A673 (cell line): Measurements from ENCODE around the gene LRRC8A.

Experiments
- EZH2 ChIP-seq: fragments of 200-600 bp; sonication (generic); IDR thresholded peaks from 2 replicates; pipeline ENCODE4 v1.6.1; 2017; ENCODE audit warnings: borderline replicate concordance, low read depth, mild to moderate bottlenecking, mixed read lengths, antibody characterized with exemption, low read length; ENCODE audit not compliant: poor library complexity, severe bottlenecking
- TF ChIP-seq, protein P1 (sequence below): fragments of 300-800, 200-600 bp; sonication (generic); conservative IDR thresholded peaks from 2 replicates; pipeline ENCODE4 v1.5.1; 2017; ENCODE audit warnings: low read depth, mild to moderate bottlenecking, antibody characterized with exemption, low read length, moderate library complexity, mixed read lengths

DNA sequence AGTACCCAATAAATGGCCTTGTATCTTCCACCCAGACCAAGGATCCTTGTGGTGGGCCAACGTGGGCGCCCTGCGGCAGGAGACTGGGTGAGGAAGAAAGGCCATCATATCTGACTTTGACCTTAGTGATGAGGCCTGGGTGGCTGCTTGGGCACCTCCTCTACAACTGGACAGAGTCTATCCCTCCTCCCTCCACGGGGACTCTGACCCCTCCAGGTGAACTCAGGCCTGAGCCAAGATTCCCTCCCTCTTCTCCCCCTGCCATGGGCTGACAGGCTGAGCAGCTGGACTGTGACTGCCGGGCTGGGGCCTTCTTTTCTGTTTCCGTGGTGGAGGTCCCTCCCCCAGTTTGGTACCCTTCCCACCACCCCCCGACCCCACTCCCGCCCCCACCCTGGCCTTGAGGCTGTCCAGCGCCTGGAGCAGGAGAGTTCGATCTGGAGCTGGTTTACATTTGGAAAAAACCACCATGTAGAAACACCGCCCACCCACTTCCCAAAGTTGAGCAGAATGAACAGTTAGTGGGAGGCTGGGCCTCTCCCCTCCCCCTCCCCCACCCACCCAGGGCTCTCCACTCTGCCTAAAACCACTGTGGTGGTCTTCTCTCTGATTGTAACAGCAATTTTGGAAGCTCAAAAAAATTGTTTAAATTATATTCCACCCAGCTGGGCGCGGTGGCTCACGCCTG is 37.6 kb downstream of the LRRC8A start:
- TF ChIP-seq, protein P1, sequence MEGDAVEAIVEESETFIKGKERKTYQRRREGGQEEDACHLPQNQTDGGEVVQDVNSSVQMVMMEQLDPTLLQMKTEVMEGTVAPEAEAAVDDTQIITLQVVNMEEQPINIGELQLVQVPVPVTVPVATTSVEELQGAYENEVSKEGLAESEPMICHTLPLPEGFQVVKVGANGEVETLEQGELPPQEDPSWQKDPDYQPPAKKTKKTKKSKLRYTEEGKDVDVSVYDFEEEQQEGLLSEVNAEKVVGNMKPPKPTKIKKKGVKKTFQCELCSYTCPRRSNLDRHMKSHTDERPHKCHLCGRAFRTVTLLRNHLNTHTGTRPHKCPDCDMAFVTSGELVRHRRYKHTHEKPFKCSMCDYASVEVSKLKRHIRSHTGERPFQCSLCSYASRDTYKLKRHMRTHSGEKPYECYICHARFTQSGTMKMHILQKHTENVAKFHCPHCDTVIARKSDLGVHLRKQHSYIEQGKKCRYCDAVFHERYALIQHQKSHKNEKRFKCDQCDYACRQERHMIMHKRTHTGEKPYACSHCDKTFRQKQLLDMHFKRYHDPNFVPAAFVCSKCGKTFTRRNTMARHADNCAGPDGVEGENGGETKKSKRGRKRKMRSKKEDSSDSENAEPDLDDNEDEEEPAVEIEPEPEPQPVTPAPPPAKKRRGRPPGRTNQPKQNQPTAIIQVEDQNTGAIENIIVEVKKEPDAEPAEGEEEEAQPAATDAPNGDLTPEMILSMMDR, result no peak
- no peak for TF ChIP-seq EZH2
